Central memory CD8-positive, alpha-beta T cell (primary cell): ENCODE data around the gene CPED1.
"Not testable (repeated sequence)": the region's sequence is repeated elsewhere in the genome, so short reads cannot be mapped to it uniquely, and the experiment has no call there.

ENCODE experiments used
- ATAC-seq: fragments of 150-1000 bp; cut with Tn5 transposase; replicated peaks from 2 replicates; pipeline ENCODE4 v1.10.0; 2022; ENCODE audit warnings: mild to moderate bottlenecking, moderate FRiP score, moderate number of reproducible peaks; ENCODE audit not compliant: poor library complexity, severe bottlenecking; ENCODE audit errors: extremely low read depth
- DNase-seq, 2 donors: peaks; one replicate each; pipeline ENCODE4 v3.0.0; 2021; ENCODE audit warnings: low spot score in 2 of 2
- H3K27ac Mint-ChIP-seq: one replicate; pipeline ENCODE4 v1.8.0; 2022; ENCODE audit warnings: low read depth, mild to moderate bottlenecking, moderate library complexity, mixed read lengths
- H3K27me3 Mint-ChIP-seq: one replicate; pipeline ENCODE4 v1.8.0; 2022; ENCODE audit warnings: mixed read lengths
- H3K36me3 Mint-ChIP-seq: one replicate; pipeline ENCODE4 v1.8.0; 2022; ENCODE audit warnings: mild to moderate bottlenecking, moderate library complexity, mixed read lengths; ENCODE audit not compliant: insufficient read depth
- H3K4me1 Mint-ChIP-seq: one replicate; pipeline ENCODE4 v1.8.0; 2022; ENCODE audit warnings: mixed read lengths
- H3K4me3 Mint-ChIP-seq: one replicate; pipeline ENCODE4 v1.8.0; 2022; ENCODE audit warnings: mild to moderate bottlenecking, moderate library complexity, mixed read lengths
- H3K9me3 Mint-ChIP-seq: one replicate; pipeline ENCODE4 v1.8.0; 2022; ENCODE audit warnings: mixed read lengths

The CPED1 gene

GRCh38 chr7:121202125-121202524 lies 213.6 kb downstream of the CPED1 start:
- Mint-ChIP-seq H3K27ac (no peak overlapping the region), H3K4me1 (no peaks in the 10 kb centered on the region), H3K9me3 (no peaks in the 10 kb centered on the region), H3K36me3 (no peaks in the 10 kb centered on the region), H3K4me3 (no peak overlapping the region), H3K27me3 (peaks cover 15% of the 10 kb centered on the region)
- ATAC-seq, result no peak
- no peak for DNase-seq

- no peaks in the 10 kb centered on the region for H3K36me3 Mint-ChIP-seq
- ATAC-seq, result no peak
- H3K27me3 Mint-ChIP-seq, result peaks cover 8% of the 10 kb centered on the region
- H3K9me3 Mint-ChIP-seq, result no peaks in the 10 kb centered on the region
- H3K4me3 Mint-ChIP-seq, result no peak overlapping the region
- H3K27ac Mint-ChIP-seq, result no peak overlapping the region
- DNase-seq, result no peak
- no peaks in the 10 kb centered on the region for H3K4me1 Mint-ChIP-seq
These were observed 214.3 kb downstream of the CPED1 start for GRCh38 chr7:121202834-121203233.

GRCh38 chr7:121204537-121204936 lies 216.0 kb downstream of the CPED1 start:
- Mint-ChIP-seq H3K36me3 (no peaks in the 10 kb centered on the region), H3K27me3 (no peaks in the 10 kb centered on the region), H3K9me3 (no peaks in the 10 kb centered on the region), H3K27ac (no peak overlapping the region), H3K4me3 (no peak overlapping the region), H3K4me1 (no peaks in the 10 kb centered on the region)
- no peak for ATAC-seq
- DNase-seq, result no peak

GRCh38 chr7:121205777-121206176 lies 217.3 kb downstream of the CPED1 start:
- DNase-seq (no peak), ATAC-seq (no peak)
- Mint-ChIP-seq H3K4me1 (no peaks in the 10 kb centered on the region), H3K36me3 (no peaks in the 10 kb centered on the region), H3K9me3 (no peaks in the 10 kb centered on the region), H3K4me3 (no peak overlapping the region), H3K27ac (no peak overlapping the region), H3K27me3 (no peaks in the 10 kb centered on the region)

- Mint-ChIP-seq H3K4me1 (no peaks in the 10 kb centered on the region), H3K27ac (no peak overlapping the region), H3K27me3 (no peaks in the 10 kb centered on the region), H3K4me3 (no peak overlapping the region), H3K9me3 (no peaks in the 10 kb centered on the region), H3K36me3 (no peaks in the 10 kb centered on the region)
- no peak for ATAC-seq
- DNase-seq, result no peak
These were observed 222.7 kb downstream of the CPED1 start for GRCh38 chr7:121211253-121211652.

GRCh38 chr7:121212036-121212435 lies 223.5 kb downstream of the CPED1 start:
- no peak for DNase-seq
- Mint-ChIP-seq H3K9me3 (no peaks in the 10 kb centered on the region), H3K4me3 (no peak overlapping the region), H3K4me1 (no peaks in the 10 kb centered on the region), H3K27me3 (no peaks in the 10 kb centered on the region), H3K27ac (no peak overlapping the region), H3K36me3 (no peaks in the 10 kb centered on the region)
- no peak for ATAC-seq

GRCh38 chr7:121214657-121215056 lies 226.1 kb downstream of the CPED1 start:
- H3K4me1 Mint-ChIP-seq, result no peaks in the 10 kb centered on the region
- no peak for ATAC-seq

GRCh38 chr7:121219026-121219425 lies 230.5 kb downstream of the CPED1 start:
- Mint-ChIP-seq H3K4me3 (no peak overlapping the region), H3K4me1 (no peaks in the 10 kb centered on the region), H3K36me3 (no peaks in the 10 kb centered on the region), H3K27ac (no peak overlapping the region), H3K9me3 (no peaks in the 10 kb centered on the region), H3K27me3 (no peaks in the 10 kb centered on the region)
- DNase-seq (no peak), ATAC-seq (no peak)

More at GRCh38 chr7:121214657-121215056, 226.1 kb downstream of the CPED1 start:
- no peaks in the 10 kb centered on the region for H3K27me3 Mint-ChIP-seq
- no peak for DNase-seq
- H3K4me3 Mint-ChIP-seq, result no peak overlapping the region
- H3K36me3 Mint-ChIP-seq, result no peaks in the 10 kb centered on the region
- no peaks in the 10 kb centered on the region for H3K9me3 Mint-ChIP-seq
- no peak overlapping the region for H3K27ac Mint-ChIP-seq

GRCh38 chr7:121221108-121221507 lies 232.6 kb downstream of the CPED1 start:
- not testable (repeated sequence) for H3K27ac Mint-ChIP-seq, H3K36me3 Mint-ChIP-seq, DNase-seq, H3K4me3 Mint-ChIP-seq, ATAC-seq, H3K27me3 Mint-ChIP-seq, H3K4me1 Mint-ChIP-seq, H3K9me3 Mint-ChIP-seq

- H3K4me3 Mint-ChIP-seq, result no peak overlapping the region
- no peak for ATAC-seq
- no peak overlapping the region for H3K27ac Mint-ChIP-seq
- H3K36me3 Mint-ChIP-seq, result no peaks in the 10 kb centered on the region
- no peak for DNase-seq
- no peaks in the 10 kb centered on the region for H3K9me3 Mint-ChIP-seq
- H3K27me3 Mint-ChIP-seq, result peaks cover 17% of the 10 kb centered on the region
- no peaks in the 10 kb centered on the region for H3K4me1 Mint-ChIP-seq
These were observed 240.3 kb downstream of the CPED1 start for GRCh38 chr7:121228779-121229178.

GRCh38 chr7:121235201-121235600 lies 246.7 kb downstream of the CPED1 start:
- ATAC-seq (no peak), DNase-seq (no peak)
- Mint-ChIP-seq H3K4me3 (no peak overlapping the region), H3K4me1 (no peaks in the 10 kb centered on the region), H3K9me3 (no peaks in the 10 kb centered on the region), H3K36me3 (no peaks in the 10 kb centered on the region), H3K27ac (no peak overlapping the region), H3K27me3 (peaks cover 8% of the 10 kb centered on the region)

- Mint-ChIP-seq H3K9me3 (no peaks in the 10 kb centered on the region), H3K27me3 (no peaks in the 10 kb centered on the region), H3K27ac (no peak overlapping the region), H3K36me3 (no peaks in the 10 kb centered on the region), H3K4me3 (no peak overlapping the region), H3K4me1 (no peaks in the 10 kb centered on the region)
- ATAC-seq (no peak), DNase-seq (no peak)
These were observed 249.1 kb downstream of the CPED1 start for GRCh38 chr7:121237601-121238000.

- DNase-seq (no peak), ATAC-seq (no peak)
- Mint-ChIP-seq H3K27me3 (no peaks in the 10 kb centered on the region), H3K4me3 (no peak overlapping the region), H3K27ac (no peak overlapping the region), H3K4me1 (no peaks in the 10 kb centered on the region), H3K9me3 (peaks cover 7% of the 10 kb centered on the region), H3K36me3 (peaks cover 2% of the 10 kb centered on the region)
These were observed 255.8 kb downstream of the CPED1 start for GRCh38 chr7:121244120-121244870.
